HepG2 (cell line): ENCODE results near the gene TMEM107. TPM values are rescaled to one million over a fixed set of nuclear protein-coding genes. Genes with fewer than 3 reads are reported as not detected.

Experiments used
- CAMTA2 ChIP-seq: sonication (generic); formaldehyde crosslinking; IDR thresholded peaks from 2 replicates; pipeline ENCODE4 v1.4.0; 2020; ENCODE audit warnings: mild to moderate bottlenecking, missing genetic modification reagents, borderline replicate concordance
- CBX5 ChIP-seq: sonication (generic); formaldehyde crosslinking; IDR thresholded peaks from 2 replicates; pipeline ENCODE4 v1.4.0; 2020; ENCODE audit warnings: missing genetic modification reagents, borderline replicate concordance
- HES4 ChIP-seq: sonication (generic); formaldehyde crosslinking; IDR thresholded peaks from 2 replicates; pipeline ENCODE4 v1.9.0; 2021; ENCODE audit warnings: mild to moderate bottlenecking, missing genetic modification reagents, borderline replicate concordance
- LCORL ChIP-seq, 2 experiments: fragments of 450-650 bp in 1 of 2; sonication (generic) in 1 of 2; formaldehyde crosslinking in 1 of 2; IDR thresholded peaks; 2 replicates each; pipeline versions ENCODE4 v1.5.0 to v1.6.1; 2017 to 2020; ENCODE audit warnings: antibody characterized with exemption in 1 of 2, missing genetic modification reagents in 1 of 2
- PLSCR1 ChIP-seq: sonication (generic); formaldehyde crosslinking; IDR thresholded peaks from 2 replicates; pipeline ENCODE4 v1.5.0; 2020; ENCODE audit warnings: missing genetic modification reagents, mild to moderate bottlenecking, borderline replicate concordance
- RARA ChIP-seq: IDR thresholded peaks from 2 replicates; pipeline ENCODE4 v1.6.1; 2016; ENCODE audit warnings: missing genetic modification reagents, missing compliant biosample characterization
- ZBTB37 ChIP-seq: sonication (generic); formaldehyde crosslinking; IDR thresholded peaks from 2 replicates; pipeline ENCODE4 v1.4.0; 2020; ENCODE audit warnings: mild to moderate bottlenecking, missing genetic modification reagents
- ZFX ChIP-seq: sonication (generic); formaldehyde crosslinking; IDR thresholded peaks from 2 replicates; pipeline ENCODE4 v1.4.0; 2020; ENCODE audit warnings: mild to moderate bottlenecking, low read depth, missing genetic modification reagents, moderate library complexity
- ZNF441 ChIP-seq: sonication (generic); formaldehyde crosslinking; IDR thresholded peaks from 2 replicates; pipeline ENCODE4 v1.7.0; 2021; ENCODE audit warnings: missing genetic modification reagents, borderline replicate concordance
- ZNF616 ChIP-seq: sonication (generic); formaldehyde crosslinking; IDR thresholded peaks from 2 replicates; pipeline ENCODE4 v1.5.0; 2020; ENCODE audit warnings: low read depth, mild to moderate bottlenecking, missing genetic modification reagents
- ZNF644 ChIP-seq: IDR thresholded peaks from 2 replicates; pipeline ENCODE4 v1.6.1; 2016; ENCODE audit warnings: low read depth
- ZNF766 ChIP-seq: sonication (generic); formaldehyde crosslinking; IDR thresholded peaks from 2 replicates; pipeline ENCODE4 v1.5.0; 2020; ENCODE audit warnings: missing genetic modification reagents, borderline replicate concordance
- polyA plus RNA-seq, 8 experiments: library from polyadenylated mRNA; depleted of rRNA in 3 of 8; stranded (reverse) in 7 of 8; unstranded in 1 of 8; fragments of >200 nt; fragmentation: Illumina TruSeq in 4 of 8; extraction: Trizol in 4 of 8; gene quantifications; 2 replicates each; pipeline versions ENCODE4 v1.2.1 to v1.2.3, GENCODE V29; 2011 to 2016; ENCODE audit warnings: low read depth in 4 of 8, missing spikeins in 1 of 8, mixed read lengths in 1 of 8; ENCODE audit not compliant: insufficient read depth in 1 of 8
- total RNA-seq, 5 experiments: library from RNA; depleted of rRNA; stranded (reverse); fragments of >200 nt; fragmentation: Illumina TruSeq; extraction: Trizol; gene quantifications; 2 replicates each; pipeline ENCODE4 v1.2.3, GENCODE V29; 2016; ENCODE audit warnings: low read depth in 1 of 5
- TF ChIP-seq, protein P1 (sequence below): IDR thresholded peaks from 2 replicates; pipeline ENCODE4 v1.6.1; 2018; ENCODE audit warnings: missing genetic modification reagents, mild to moderate bottlenecking, missing compliant biosample characterization
- TF ChIP-seq, protein P2 (sequence below): sonication (generic); formaldehyde crosslinking; IDR thresholded peaks from 2 replicates; pipeline ENCODE4 v1.5.0; 2020; ENCODE audit warnings: missing genetic modification reagents

Gene TMEM107
- total and polyA plus RNA-seq, 2 of the 13 experiments (the other 11 are each of a cell fraction or from before 2014, with no cell fraction given) = 7.2 to 15.3 TPM

DNA sequence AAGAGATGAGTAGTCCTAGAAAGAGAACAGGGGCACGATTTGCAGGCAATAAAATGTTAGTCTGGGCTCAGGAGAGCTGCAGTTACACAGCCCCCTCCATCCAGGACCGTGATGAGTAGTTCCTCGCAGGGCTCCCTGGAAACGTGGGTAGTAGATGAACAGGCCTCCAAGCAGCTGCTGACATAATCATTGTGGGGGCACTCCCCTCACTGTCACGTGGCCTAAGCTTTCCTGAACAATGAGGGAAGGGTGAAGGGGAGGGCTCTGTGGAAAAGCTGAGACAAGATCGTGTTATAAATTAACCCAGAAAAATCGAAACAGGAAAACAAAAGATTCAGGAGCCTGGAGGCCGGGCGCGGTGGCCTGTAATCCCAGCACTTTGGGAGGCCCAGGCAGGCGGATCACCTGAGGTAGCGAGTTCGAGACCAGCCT lies 22.6 kb downstream of the TMEM107 start (continued):
- TF ChIP-seq PLSCR1 (CRISPR knock-in tag) (no peak), ZBTB37 (no peak), ZFX (peak; percentile 73), RARA (peak; percentile 72), LCORL (IDR thresholded peaks at IDR 0.05) (no peak), LCORL (CRISPR knock-in tag; IDR thresholded peaks at IDR 0.05) (no peak), CBX5 (CRISPR knock-in tag) (no peak), ZNF616 (no peak), ZNF644 (CRISPR knock-in tag) (no peak), HES4 (CRISPR knock-in tag) (no peak), CAMTA2 (CRISPR knock-in tag) (no peak), ZNF766 (CRISPR knock-in tag) (no peak), ZNF441 (no peak)
- TF ChIP-seq, protein P1, sequence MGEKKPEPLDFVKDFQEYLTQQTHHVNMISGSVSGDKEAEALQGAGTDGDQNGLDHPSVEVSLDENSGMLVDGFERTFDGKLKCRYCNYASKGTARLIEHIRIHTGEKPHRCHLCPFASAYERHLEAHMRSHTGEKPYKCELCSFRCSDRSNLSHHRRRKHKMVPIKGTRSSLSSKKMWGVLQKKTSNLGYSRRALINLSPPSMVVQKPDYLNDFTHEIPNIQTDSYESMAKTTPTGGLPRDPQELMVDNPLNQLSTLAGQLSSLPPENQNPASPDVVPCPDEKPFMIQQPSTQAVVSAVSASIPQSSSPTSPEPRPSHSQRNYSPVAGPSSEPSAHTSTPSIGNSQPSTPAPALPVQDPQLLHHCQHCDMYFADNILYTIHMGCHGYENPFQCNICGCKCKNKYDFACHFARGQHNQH (CRISPR knock-in tag) = no peak; the same call in 1 of the 2 replicates
- TF ChIP-seq, protein P2, sequence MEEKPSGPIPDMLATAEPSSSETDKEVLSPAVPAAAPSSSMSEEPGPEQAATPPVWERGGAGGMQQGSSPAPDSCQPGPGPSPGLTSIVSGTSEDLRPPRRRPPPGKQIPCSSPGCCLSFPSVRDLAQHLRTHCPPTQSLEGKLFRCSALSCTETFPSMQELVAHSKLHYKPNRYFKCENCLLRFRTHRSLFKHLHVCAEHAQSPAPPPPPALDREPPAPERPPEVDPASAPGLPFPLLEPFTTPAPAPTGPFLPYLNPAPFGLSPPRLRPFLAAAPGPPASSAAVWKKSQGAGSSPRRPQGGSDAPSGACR (CRISPR knock-in tag) = no peak
- TF ChIP-seq, all 625 proteins: peak for 91
